Naive B cell (primary cell): ENCODE results near the gene MAB21L3. TPM values are rescaled to one million over a fixed set of nuclear protein-coding genes. Genes with fewer than 3 reads are reported as not detected.

Source experiments
- ATAC-seq, 2 donors: fragments of 150-1000 bp; cut with Tn5 transposase; 2 replicates each; pipeline ENCODE4 v1.10.0; 2021; ENCODE audit warnings: low read depth in 2 of 2, mild to moderate bottlenecking in 2 of 2, moderate library complexity in 2 of 2
- DNase-seq: peaks from one replicate; pipeline ENCODE4 v3.0.0; 2022
- H3K27ac Mint-ChIP-seq, 6 donors: one replicate each; pipeline ENCODE4 v1.8.0; 2020 to 2022; ENCODE audit warnings: mild to moderate bottlenecking in 6 of 6, mixed read lengths in 6 of 6, moderate library complexity in 5 of 6, inconsistent platforms in 2 of 6
- H3K27me3 Mint-ChIP-seq, 3 donors: one replicate each; pipeline ENCODE4 v1.8.0; 2021 to 2022; ENCODE audit warnings: mixed read lengths in 3 of 3, mild to moderate bottlenecking in 1 of 3
- H3K36me3 Mint-ChIP-seq, 2 donors: one replicate each; pipeline ENCODE4 v1.8.0; 2020 to 2022; ENCODE audit warnings: mixed read lengths in 2 of 2, inconsistent platforms in 1 of 2, mild to moderate bottlenecking in 1 of 2
- H3K4me1 Mint-ChIP-seq, 3 donors: one replicate each; pipeline ENCODE4 v1.8.0; 2020 to 2022; ENCODE audit warnings: mixed read lengths in 3 of 3, inconsistent platforms in 1 of 3, mild to moderate bottlenecking in 1 of 3, moderate library complexity in 1 of 3
- H3K4me3 Mint-ChIP-seq, 8 donors: one replicate each; pipeline ENCODE4 v1.8.0; 2020 to 2022; ENCODE audit warnings: mild to moderate bottlenecking in 8 of 8, mixed read lengths in 8 of 8, moderate library complexity in 8 of 8, inconsistent platforms in 2 of 8
- H3K9me3 Mint-ChIP-seq, 7 donors: one replicate each; pipeline ENCODE4 v1.8.0; 2020 to 2022; ENCODE audit warnings: mixed read lengths in 7 of 7, mild to moderate bottlenecking in 5 of 7, inconsistent platforms in 2 of 7, moderate library complexity in 1 of 7
- polyA plus RNA-seq, 6 donors: library from polyadenylated mRNA; unstranded; fragments of 300-500 nt; fragmentation: Illumina TruSeq; gene quantifications; one replicate each; pipeline ENCODE4 v1.2.3, GENCODE V29; 2021; ENCODE audit warnings: low read depth in 6 of 6

The MAB21L3 gene
- polyA plus RNA-seq: under 1 TPM in 1 of 6 donors, not detected in 5; 0.08 TPM

DNA sequence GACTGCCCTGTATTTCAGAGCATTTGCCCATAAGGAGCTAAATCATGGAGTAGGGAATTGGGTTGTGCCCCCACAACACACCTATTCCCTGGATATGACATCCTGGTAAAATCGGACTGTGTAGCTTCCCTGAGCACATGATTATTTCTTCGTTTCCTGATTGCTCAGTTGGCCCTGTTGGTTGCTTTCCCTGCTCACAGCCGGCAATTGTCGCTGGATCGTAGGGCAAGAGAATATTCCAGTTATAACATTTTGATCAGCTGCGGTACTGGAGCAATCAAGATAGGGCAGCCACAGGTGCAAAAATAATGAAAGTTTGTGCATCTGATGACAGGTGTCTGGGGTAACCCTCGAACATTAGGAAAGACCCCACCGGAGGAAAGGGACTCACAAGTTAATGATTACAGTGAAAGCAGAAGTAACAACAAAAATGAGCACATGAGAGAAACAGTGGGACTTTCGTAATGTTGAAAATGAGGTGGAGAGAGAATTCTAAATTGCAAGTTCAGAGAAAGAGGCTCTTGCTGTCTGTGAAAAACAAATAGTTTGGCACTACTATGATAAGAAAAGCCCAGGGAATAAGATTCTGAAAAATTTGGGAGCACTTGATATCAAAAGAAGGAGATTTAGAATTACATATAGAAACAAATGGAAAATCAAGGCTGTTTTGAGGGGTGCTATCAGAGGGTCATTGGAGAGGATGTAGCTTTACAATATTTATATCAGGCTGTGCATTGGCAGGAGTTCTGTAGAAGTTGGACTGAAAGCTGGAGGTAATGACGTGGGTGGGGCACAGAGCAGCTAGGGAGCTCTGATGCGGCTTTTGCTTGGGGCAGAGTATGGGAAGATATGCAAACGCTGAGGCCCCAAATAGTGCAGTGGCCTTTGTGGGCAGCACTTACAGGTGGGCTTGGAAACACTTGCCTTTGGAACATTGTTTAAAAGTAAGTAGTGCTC, at the start of gene MAB21L3:
TSS of gene MAB21L3 (plus strand) at position 833 of the 957 bp plus-strand sequence. CDS start 1,217 bp downstream, outside the sequence.
- H3K27me3 Mint-ChIP-seq: peaks cover 12 to 31% (median 13%) of the 10 kb centered on the region in 3 donors
- peak within 1 kb of the TSS in 1 of 6 donors; percentile 93 for H3K27ac Mint-ChIP-seq
- no peaks in the 10 kb centered on the region for H3K9me3 Mint-ChIP-seq
- no peaks in the 10 kb centered on the region for H3K36me3 Mint-ChIP-seq
- H3K4me3 Mint-ChIP-seq: no peak within 1 kb of the TSS
- DNase-seq (no peak), ATAC-seq (no peak)
- H3K4me1 Mint-ChIP-seq: no peaks in the 10 kb centered on the region

GRCh38 chr1:116062201-116062600, 49.0 kb upstream of the MAB21L3 start:
- Mint-ChIP-seq H3K4me3 (no peak overlapping the region), H3K9me3 (peaks cover 4 to 27% (median 15%) of the 10 kb centered on the region in 7 donors), H3K27ac (no peak overlapping the region), H3K36me3 (peaks cover 0 to 5% of the 10 kb centered on the region in 2 donors), H3K27me3 (peaks cover 0 to 6% (median 0%) of the 10 kb centered on the region in 3 donors), H3K4me1 (no peaks in the 10 kb centered on the region)
- no peak for ATAC-seq
- DNase-seq: no peak

DNA sequence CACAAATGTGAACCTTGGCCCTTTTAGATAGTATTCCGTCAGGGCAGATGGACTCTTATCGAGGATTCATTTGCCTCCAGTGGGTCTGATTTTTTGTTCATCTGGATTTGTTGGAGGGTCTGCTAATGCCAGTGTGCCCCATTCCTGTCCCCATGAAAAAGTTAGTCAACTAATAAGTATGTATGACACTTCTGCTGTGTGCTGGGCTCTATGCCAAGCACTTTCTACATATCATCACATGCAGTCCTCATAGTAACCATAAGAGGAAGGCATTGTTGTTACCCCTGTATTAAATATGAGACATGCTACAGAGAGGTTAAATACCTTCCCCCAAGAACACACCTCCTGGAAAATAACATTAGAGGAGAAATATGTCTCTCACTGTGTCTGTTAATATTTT, 46.6 kb upstream of the MAB21L3 start:
- Mint-ChIP-seq H3K4me3 (no peak overlapping the region), H3K27ac (no peak overlapping the region), H3K27me3 (peaks cover 0 to 6% (median 0%) of the 10 kb centered on the region in 3 donors), H3K4me1 (no peaks in the 10 kb centered on the region), H3K36me3 (peaks cover 0 to 5% of the 10 kb centered on the region in 2 donors), H3K9me3 (peaks cover 0 to 5% (median under 1%) of the 10 kb centered on the region in 7 donors)
- no peak for ATAC-seq
- DNase-seq: no peak

DNA sequence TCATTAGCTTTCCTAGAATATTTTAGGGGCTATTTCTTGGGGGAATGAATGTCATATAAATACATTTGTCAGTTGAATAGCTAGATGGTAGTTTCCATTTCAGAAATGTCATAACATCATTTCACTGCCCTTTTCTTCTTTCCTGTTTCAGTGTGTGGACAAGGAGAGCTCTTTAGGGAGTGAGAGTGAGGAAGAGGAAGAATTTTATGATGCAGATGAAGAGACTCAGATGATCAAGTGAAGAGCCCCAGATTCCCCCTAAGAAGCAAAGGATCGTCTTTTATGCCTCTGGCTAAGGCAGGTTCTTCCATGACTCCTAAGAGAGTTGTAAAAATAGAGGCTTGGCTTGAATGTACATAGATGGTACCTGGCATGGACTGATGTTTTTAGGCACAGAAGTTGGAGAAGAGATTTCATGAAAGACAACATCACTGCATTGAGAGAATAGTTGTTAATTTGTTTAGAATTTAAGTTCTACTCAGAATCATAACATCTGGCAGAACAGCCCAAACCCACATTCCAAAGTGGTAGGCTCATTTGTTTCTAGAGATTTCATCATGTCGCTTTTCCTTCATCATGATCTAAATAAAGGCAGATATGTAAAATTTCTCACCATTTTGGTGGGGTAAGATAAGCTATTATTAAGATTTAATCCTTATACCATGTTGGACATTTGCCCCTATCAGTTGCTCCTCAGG, 44.2 kb upstream of the MAB21L3 start:
- Mint-ChIP-seq H3K9me3 (peaks cover 0 to 1% (median 0%) of the 10 kb centered on the region in 7 donors), H3K27ac (no peak overlapping the region), H3K27me3 (peaks cover 0 to 6% (median 0%) of the 10 kb centered on the region in 3 donors), H3K4me3 (no peak overlapping the region), H3K4me1 (no peaks in the 10 kb centered on the region), H3K36me3 (peaks cover 0 to 5% of the 10 kb centered on the region in 2 donors)
- DNase-seq (no peak), ATAC-seq (no peak)

- H3K27ac Mint-ChIP-seq: no peak overlapping the region
- no peak overlapping the region for H3K4me3 Mint-ChIP-seq
- H3K9me3 Mint-ChIP-seq: peaks cover 0 to 1% (median 0%) of the 10 kb centered on the region in 7 donors
- H3K4me1 Mint-ChIP-seq: no peaks in the 10 kb centered on the region
- ATAC-seq (no peak), DNase-seq (no peak)
- peaks cover 0 to 5% of the 10 kb centered on the region in 2 donors for H3K36me3 Mint-ChIP-seq
- peaks cover 0 to 6% (median 0%) of the 10 kb centered on the region in 3 donors for H3K27me3 Mint-ChIP-seq
Measured at GRCh38 chr1:116067566-116067890, 43.7 kb upstream of the MAB21L3 start.

DNA sequence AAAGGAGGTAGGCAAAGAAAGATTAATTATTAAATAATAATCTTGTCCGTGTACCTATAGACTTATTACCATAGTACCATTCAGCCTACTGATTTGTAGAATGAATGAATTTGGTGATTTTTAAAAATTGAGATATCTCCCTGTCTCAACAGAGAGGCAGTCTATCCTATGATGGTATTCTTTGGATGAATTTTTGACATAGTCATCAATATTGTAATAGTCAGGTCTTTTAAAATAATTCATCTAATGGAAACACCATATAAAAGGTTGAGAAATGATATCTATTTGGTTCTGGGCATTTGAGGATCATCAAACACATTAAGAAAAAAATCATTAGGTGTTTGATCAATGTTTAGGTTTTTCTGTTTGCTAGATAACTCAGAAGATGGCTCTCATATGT, 35.6 kb upstream of the MAB21L3 start:
- DNase-seq (no peak), ATAC-seq (no peak)
- Mint-ChIP-seq H3K36me3 (no peaks in the 10 kb centered on the region), H3K27ac (no peak overlapping the region), H3K9me3 (peaks cover 0 to under 1% (median 0%) of the 10 kb centered on the region in 7 donors), H3K4me3 (no peak overlapping the region), H3K4me1 (no peaks in the 10 kb centered on the region), H3K27me3 (peaks cover 0 to 4% (median 0%) of the 10 kb centered on the region in 3 donors)

- Mint-ChIP-seq H3K27me3 (peaks cover 0 to 4% (median 0%) of the 10 kb centered on the region in 3 donors), H3K36me3 (no peaks in the 10 kb centered on the region), H3K4me1 (no peaks in the 10 kb centered on the region), H3K9me3 (peaks cover 0 to 5% (median 0%) of the 10 kb centered on the region in 7 donors), H3K4me3 (no peak overlapping the region), H3K27ac (no peak overlapping the region)
- no peak for ATAC-seq
- DNase-seq: no peak
Measured at GRCh38 chr1:116075990-116076389, 35.2 kb upstream of the MAB21L3 start.

- H3K27me3 Mint-ChIP-seq: peaks cover 0 to 4% (median 0%) of the 10 kb centered on the region in 3 donors
- H3K9me3 Mint-ChIP-seq: peaks cover 0 to 5% (median 0%) of the 10 kb centered on the region in 7 donors
- no peak for ATAC-seq
- no peaks in the 10 kb centered on the region for H3K4me1 Mint-ChIP-seq
- no peak for DNase-seq
- H3K4me3 Mint-ChIP-seq: no peak overlapping the region
- H3K36me3 Mint-ChIP-seq: no peaks in the 10 kb centered on the region
- H3K27ac Mint-ChIP-seq: no peak overlapping the region
Measured at GRCh38 chr1:116076831-116077230, 34.4 kb upstream of the MAB21L3 start.

- H3K27ac Mint-ChIP-seq: no peak overlapping the region
- H3K36me3 Mint-ChIP-seq: no peaks in the 10 kb centered on the region
- H3K27me3 Mint-ChIP-seq: peaks cover 0 to 4% (median 0%) of the 10 kb centered on the region in 3 donors
- no peak overlapping the region for H3K4me3 Mint-ChIP-seq
- peaks cover 0 to 7% (median 0%) of the 10 kb centered on the region in 7 donors for H3K9me3 Mint-ChIP-seq
- DNase-seq: no peak
- H3K4me1 Mint-ChIP-seq: no peaks in the 10 kb centered on the region
- ATAC-seq: no peak
Measured at GRCh38 chr1:116078699-116079223, 32.4 kb upstream of the MAB21L3 start.

GRCh38 chr1:116087628-116088027, 23.6 kb upstream of the MAB21L3 start:
- Mint-ChIP-seq H3K36me3 (peaks cover 27 to 30% of the 10 kb centered on the region in 2 donors), H3K27me3 (peaks cover 20 to 27% (median 24%) of the 10 kb centered on the region in 3 donors), H3K9me3 (peaks cover 15 to 60% (median 32%) of the 10 kb centered on the region in 7 donors), H3K4me1 (no peaks in the 10 kb centered on the region), H3K27ac (no peak overlapping the region), H3K4me3 (no peak overlapping the region)
- ATAC-seq: no peak
- DNase-seq: no peak

- Mint-ChIP-seq H3K4me3 (no peak overlapping the region), H3K9me3 (peaks cover 20 to 82% (median 32%) of the 10 kb centered on the region in 7 donors)
Measured at GRCh38 chr1:116089870-116090269, 21.3 kb upstream of the MAB21L3 start.

GRCh38 chr1:116091083-116091482, 20.1 kb upstream of the MAB21L3 start:
- peaks cover 23 to 30% (median 25%) of the 10 kb centered on the region in 3 donors for H3K27me3 Mint-ChIP-seq
- H3K36me3 Mint-ChIP-seq: peaks cover 27 to 32% of the 10 kb centered on the region in 2 donors
- H3K27ac Mint-ChIP-seq: no peak overlapping the region
- DNase-seq (no peak), ATAC-seq (no peak)
- no peaks in the 10 kb centered on the region for H3K4me1 Mint-ChIP-seq
- no peak overlapping the region for H3K4me3 Mint-ChIP-seq
- H3K9me3 Mint-ChIP-seq: peaks cover 20 to 88% (median 39%) of the 10 kb centered on the region in 7 donors

More at GRCh38 chr1:116089870-116090269, 21.3 kb upstream of the MAB21L3 start:
- H3K27ac Mint-ChIP-seq: no peak overlapping the region
- no peak for ATAC-seq
- no peak for DNase-seq
- peaks cover 25 to 34% (median 28%) of the 10 kb centered on the region in 3 donors for H3K27me3 Mint-ChIP-seq
- H3K36me3 Mint-ChIP-seq: peaks cover 27 to 37% of the 10 kb centered on the region in 2 donors
- no peaks in the 10 kb centered on the region for H3K4me1 Mint-ChIP-seq
